Ishikawa (cell line): ENCODE results near the gene CHD9.

Source experiments
- CREB1 ChIP-seq: IDR thresholded peaks from 2 replicates; pipeline ENCODE4 v1.6.1; 2012; ENCODE audit warnings: low read depth
- EP300 ChIP-seq: IDR thresholded peaks from 2 replicates; pipeline ENCODE4 v1.6.1; 2012; ENCODE audit warnings: borderline replicate concordance
- NFIC ChIP-seq: IDR thresholded peaks from 2 replicates; pipeline ENCODE4 v1.6.1; 2012
- RAD21 ChIP-seq: IDR thresholded peaks from 2 replicates; pipeline ENCODE4 v1.6.1; 2012; ENCODE audit warnings: low read depth
- TAF1 ChIP-seq: IDR thresholded peaks from 2 replicates; pipeline ENCODE4 v1.6.1; 2012; ENCODE audit warnings: low read depth, mild to moderate bottlenecking
- USF1 ChIP-seq: IDR thresholded peaks from 2 replicates; pipeline ENCODE4 v1.6.1; 2012
- YY1 ChIP-seq: IDR thresholded peaks from 2 replicates; pipeline ENCODE4 v1.6.1; 2012; ENCODE audit warnings: low read depth
- ZBTB7A ChIP-seq: IDR thresholded peaks from 2 replicates; pipeline ENCODE4 v1.6.1; 2012; ENCODE audit warnings: low read depth
- TF ChIP-seq, protein P1 (sequence below): IDR thresholded peaks from 2 replicates; pipeline ENCODE4 v1.6.1; 2012; ENCODE audit warnings: low read depth, mild to moderate bottlenecking

DNA sequence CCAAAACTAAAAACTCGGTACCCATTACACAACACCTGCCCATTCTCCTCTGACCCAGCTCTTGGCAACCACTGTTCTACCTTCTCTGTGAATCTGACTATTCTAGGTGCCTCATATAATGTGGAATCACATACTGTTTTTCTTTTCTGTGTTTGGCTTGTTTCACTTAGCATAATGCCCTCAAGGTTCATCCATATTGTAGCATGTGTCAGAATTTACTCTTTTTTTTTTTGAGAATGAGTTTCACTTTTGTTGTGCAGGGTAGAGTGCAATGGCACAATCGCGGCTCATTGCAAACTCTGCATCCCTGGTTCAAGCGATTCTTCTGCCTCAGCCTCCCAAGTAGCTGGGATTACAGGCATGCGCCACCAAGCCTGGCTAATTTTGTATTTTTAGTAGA lies 320.0 kb downstream of the CHD9 start:
- no peak for TF ChIP-seq RAD21
- TF ChIP-seq, protein P1, sequence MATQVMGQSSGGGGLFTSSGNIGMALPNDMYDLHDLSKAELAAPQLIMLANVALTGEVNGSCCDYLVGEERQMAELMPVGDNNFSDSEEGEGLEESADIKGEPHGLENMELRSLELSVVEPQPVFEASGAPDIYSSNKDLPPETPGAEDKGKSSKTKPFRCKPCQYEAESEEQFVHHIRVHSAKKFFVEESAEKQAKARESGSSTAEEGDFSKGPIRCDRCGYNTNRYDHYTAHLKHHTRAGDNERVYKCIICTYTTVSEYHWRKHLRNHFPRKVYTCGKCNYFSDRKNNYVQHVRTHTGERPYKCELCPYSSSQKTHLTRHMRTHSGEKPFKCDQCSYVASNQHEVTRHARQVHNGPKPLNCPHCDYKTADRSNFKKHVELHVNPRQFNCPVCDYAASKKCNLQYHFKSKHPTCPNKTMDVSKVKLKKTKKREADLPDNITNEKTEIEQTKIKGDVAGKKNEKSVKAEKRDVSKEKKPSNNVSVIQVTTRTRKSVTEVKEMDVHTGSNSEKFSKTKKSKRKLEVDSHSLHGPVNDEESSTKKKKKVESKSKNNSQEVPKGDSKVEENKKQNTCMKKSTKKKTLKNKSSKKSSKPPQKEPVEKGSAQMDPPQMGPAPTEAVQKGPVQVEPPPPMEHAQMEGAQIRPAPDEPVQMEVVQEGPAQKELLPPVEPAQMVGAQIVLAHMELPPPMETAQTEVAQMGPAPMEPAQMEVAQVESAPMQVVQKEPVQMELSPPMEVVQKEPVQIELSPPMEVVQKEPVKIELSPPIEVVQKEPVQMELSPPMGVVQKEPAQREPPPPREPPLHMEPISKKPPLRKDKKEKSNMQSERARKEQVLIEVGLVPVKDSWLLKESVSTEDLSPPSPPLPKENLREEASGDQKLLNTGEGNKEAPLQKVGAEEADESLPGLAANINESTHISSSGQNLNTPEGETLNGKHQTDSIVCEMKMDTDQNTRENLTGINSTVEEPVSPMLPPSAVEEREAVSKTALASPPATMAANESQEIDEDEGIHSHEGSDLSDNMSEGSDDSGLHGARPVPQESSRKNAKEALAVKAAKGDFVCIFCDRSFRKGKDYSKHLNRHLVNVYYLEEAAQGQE, result no peak
- no peak for TF ChIP-seq EP300
- TF ChIP-seq YY1, result no peak
- TF ChIP-seq NFIC, result no peak
- TF ChIP-seq ZBTB7A, result no peak
- no peak for TF ChIP-seq TAF1
- TF ChIP-seq CREB1, result no peak
- TF ChIP-seq USF1, result no peak
